SK-N-DZ (cell line): ENCODE results near the gene ARF5.

Experiments used
- DNase-seq: peaks from one replicate; pipeline ENCODE4 v3.0.0-alpha.2; 2015; ENCODE audit warnings: low spot score

The ARF5 gene

DNA sequence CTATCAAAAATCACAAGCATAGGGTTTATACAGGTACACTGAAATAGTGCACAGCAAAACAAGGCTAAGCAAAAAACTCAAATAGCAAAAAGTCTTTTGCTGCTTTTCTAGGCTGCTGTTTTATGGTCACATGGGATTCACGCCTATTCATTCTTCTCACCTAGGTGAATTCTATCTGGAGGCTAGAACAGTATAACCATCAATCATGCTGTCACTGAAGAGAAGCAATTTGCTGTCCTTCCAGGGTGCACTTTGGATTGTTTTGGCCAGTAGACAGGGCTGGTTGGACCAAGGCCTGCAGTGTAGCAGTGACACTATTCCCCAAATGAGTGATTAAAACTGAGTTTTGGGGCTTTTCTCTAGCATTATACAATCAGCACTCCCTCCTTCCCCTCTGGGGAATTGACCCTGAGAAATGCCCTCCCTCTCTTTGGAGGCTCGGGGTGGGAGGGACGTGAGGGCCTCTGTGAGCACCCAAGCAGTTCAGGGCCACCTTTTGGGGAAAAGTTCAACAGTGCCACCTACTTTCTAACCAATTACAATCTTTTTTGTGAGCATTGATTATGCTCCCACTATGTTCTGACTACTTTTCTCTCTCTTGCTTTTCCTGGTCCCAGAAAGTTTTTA is 47.6 kb downstream of the ARF5 start:
- no peak for DNase-seq

DNA sequence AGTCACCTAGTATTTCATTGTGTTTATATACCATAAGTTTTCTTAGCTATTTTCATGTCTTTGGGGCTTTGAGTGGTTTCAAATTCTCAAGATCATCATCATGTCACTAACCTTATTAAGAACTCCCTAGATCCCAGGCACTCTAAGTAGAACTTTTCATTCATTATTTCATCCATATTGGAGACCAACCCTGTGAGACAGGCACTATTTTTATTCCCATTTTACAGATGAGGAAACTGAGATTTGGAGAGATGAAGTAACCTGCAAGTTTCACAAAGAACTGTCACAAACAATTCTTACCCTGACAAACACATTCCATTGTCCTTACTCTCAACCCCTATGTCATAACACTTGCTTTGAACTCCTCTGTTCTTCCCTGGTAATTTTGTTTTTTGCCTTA is 50.0 kb downstream of the ARF5 start:
- DNase-seq, result no peak
